ENCODE data around the gene C1QL4.
"Not testable (repeated sequence)": the region's sequence is repeated elsewhere in the genome, so short reads cannot be mapped to it uniquely, and the experiment has no call there.

Gene C1QL4

GRCh38 chr12:49332891-49333371 lies 4.1 kb downstream of the C1QL4 start:
- no peak for DNase-seq

GRCh38 chr12:49332441-49332861 lies 4.5 kb downstream of the C1QL4 start:
- DNase-seq = no peak

GRCh38 chr12:49331380-49332222 lies 5.4 kb downstream of the C1QL4 start:
- DNase-seq = no peak

- no peak for DNase-seq
Observed at GRCh38 chr12:49330631-49331379, 6.2 kb downstream of the C1QL4 start.

GRCh38 chr12:49330032-49330619 lies 6.9 kb downstream of the C1QL4 start:
- no peak for DNase-seq

- no peak for DNase-seq
Observed at GRCh38 chr12:49328816-49329215, 8.2 kb downstream of the C1QL4 start.

- no peak for DNase-seq
Observed at GRCh38 chr12:49327887-49328286, 9.1 kb downstream of the C1QL4 start.

GRCh38 chr12:49327368-49327767 lies 9.6 kb downstream of the C1QL4 start:
- no peak for DNase-seq

- DNase-seq = no peak
Observed at GRCh38 chr12:49325606-49326005, 11.4 kb downstream of the C1QL4 start.

GRCh38 chr12:49323524-49324097 lies 13.4 kb downstream of the C1QL4 start:
- no peak for DNase-seq

GRCh38 chr12:49322708-49323523 lies 14.1 kb downstream of the C1QL4 start, which contains the start of gene TROAP:
Gene TROAP (plus strand): TSS chr12:49323255. CDS start chr12:49323609, 354 bp downstream.
- peak; percentile 99 for DNase-seq

- no peak for DNase-seq
Observed at GRCh38 chr12:49322367-49322707, 14.7 kb downstream of the C1QL4 start.

- DNase-seq = not testable (repeated sequence)
Observed at GRCh38 chr12:49320411-49321103, 16.4 kb downstream of the C1QL4 start.

- DNase-seq = not testable (repeated sequence)
Observed at GRCh38 chr12:49317118-49317517, 19.9 kb downstream of the C1QL4 start.

GRCh38 chr12:49314811-49315210 lies 22.2 kb downstream of the C1QL4 start:
- no peak for DNase-seq

- DNase-seq = not testable (repeated sequence)
Observed at GRCh38 chr12:49310451-49311000, 26.5 kb downstream of the C1QL4 start.

- no peak for DNase-seq
Observed at GRCh38 chr12:49309386-49309785, 27.6 kb downstream of the C1QL4 start.

- DNase-seq = no peak
Observed at GRCh38 chr12:49305762-49306510, 31.1 kb downstream of the C1QL4 start.

GRCh38 chr12:49304161-49304560 lies 32.8 kb downstream of the C1QL4 start:
- no peak for DNase-seq

- DNase-seq = no peak
Observed at GRCh38 chr12:49301760-49302159, 35.2 kb downstream of the C1QL4 start.

- DNase-seq = no peak
Observed at GRCh38 chr12:49298160-49298559, 38.8 kb downstream of the C1QL4 start.
